GM18505 (cell line): ENCODE data around the gene ACP2.

Source experiments
- ATAC-seq: cut with Tn5 transposase; IDR thresholded peaks from one replicate; pipeline ENCODE4 v1.9.1; 2021; ENCODE audit not compliant: unreplicated experiment
- POLR2A ChIP-seq: IDR thresholded peaks from 4 replicates; pipeline ENCODE4 v1.6.1; 2011; ENCODE audit warnings: borderline replicate concordance; ENCODE audit not compliant: insufficient read depth, insufficient read length; ENCODE audit errors: extremely low read depth

The ACP2 gene

DNA sequence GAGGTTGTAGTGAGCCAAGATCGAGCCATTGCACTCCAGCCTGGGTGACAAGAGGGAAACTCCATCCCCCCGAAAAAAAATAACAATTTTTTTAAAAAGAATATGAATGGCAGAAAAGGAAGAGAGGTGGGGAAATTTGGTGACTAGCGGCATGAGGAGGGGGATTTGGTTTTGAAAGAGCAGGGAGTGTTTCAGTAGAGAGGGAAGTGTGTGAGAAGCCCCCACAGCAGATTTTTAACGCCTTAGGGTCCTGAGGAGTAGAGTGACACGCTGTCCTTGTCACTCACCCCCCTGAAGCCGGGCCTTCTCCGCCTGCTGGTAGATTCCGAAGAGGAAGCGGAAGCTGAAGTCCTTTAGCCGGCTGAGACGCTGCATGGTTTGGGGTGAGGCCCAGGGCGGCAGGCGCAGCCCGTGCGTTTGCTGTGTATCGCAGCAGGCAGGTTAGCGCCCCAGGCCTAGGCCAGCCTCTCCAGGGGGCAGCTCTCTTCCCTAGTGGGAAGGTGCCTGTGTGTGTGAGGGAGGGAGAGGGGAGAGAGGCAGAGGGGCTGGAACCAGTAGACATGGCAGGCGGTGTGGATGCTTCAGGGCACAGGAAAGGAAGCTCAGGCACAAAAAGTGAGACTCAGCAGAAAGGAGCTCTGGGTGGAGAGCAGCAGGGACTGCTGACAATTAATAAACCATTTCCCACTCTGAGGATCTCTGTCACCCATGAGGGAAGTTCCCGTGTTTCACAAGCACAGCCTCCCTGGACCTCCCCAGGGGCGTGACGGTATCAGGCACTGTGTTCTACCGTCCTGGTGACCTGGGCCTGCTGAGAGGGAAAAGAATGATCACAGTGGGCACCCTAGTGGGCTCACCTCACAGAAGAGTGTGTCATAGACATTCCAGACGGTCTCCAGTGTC, 3.9 kb downstream of the ACP2 start:
- no peak for TF ChIP-seq POLR2A
- ATAC-seq = no peak

DNA sequence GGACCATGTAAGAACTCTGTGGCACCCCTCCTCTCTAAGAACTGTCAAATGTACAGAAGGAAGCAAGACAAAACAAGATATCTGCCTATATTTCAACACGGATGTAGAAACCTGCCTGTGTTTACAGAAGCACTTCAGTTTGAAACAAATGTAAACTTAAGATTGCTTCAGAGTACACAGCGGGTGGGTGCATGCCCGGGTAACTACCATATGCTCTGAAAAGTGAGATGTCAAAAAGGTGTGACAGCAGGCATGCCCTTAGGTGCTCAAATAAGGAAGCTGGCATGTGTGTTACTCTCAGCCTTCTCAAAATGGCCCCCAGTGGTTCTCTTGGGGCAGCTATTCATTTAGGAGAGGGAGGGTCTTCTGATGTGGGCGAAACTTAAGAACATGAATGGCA, 5.2 kb downstream of the ACP2 start:
- TF ChIP-seq POLR2A = no peak
- no peak for ATAC-seq

DNA sequence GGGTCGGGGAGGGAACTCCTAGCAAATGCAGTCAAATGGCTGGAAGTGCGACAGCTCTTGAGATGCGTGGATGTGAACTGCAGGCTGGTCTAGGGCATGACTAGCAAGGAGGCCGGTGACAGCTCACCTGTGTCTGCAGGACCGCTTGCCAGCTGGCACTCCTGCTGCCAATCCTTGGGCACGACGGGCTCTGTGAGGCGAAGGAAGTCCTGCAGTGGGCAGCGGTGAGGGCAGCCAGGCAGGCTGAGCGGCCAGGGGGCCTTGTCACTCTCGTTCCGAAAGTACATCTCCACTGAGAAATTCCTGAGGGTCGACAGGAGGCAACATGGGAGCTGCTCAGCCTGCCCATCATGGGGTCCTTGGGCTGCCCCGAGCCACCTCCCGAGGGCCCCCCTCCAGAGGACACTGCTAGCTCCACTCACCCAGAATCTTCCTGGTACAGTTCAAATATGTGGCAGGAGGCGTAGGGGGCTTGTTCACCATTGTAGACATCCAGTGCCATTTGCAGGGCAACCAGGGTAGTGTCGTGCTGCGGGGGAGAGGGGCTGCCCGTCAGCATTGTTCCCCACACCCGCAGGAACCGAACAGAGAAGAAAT, 5.9 kb downstream of the ACP2 start:
- ATAC-seq = no peak
- peak; percentile 16 for TF ChIP-seq POLR2A

DNA sequence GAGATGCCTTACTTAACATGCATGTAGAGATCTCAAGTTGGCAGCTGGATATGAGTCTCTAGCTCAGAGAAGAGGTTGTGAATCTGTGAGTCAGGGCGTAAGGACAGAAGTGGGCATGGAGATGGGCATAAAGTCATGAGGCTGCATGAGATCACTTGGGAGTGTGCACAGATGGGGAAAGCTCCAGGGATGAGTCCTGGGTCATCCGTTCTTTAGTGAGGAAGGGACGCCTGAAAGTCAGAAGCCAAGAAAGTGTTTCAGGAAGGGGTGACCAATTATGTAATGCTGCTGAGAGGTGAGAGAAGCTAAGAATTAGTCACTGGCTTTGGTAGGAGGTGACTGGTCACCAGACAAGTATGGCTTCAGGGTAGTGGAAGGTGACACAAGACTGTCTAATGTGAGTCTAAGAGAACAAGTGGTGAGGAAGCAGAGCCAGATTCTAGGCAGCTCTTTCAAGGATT, 6.7 kb downstream of the ACP2 start:
- TF ChIP-seq POLR2A = no peak
- ATAC-seq = no peak

DNA sequence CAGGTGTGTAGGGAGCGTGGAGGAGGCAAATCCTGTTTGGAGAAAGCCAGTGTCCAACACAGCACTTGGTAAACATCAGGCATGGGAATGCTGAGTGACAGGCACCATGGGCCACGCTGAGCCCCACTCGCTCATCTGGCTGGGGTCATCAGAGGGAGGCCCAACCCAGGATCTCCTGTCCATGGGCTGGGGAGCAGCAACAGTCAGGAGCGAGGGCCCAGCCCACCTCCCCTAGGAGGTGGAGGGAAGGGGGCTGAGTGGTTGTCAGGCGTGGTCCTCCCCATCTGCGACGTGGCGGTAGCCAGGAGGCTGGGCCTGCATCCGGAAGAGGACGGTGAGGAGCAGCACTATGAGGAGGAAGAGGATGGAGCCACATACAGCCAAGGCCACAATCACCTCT, 8.8 kb downstream of the ACP2 start:
- TF ChIP-seq POLR2A = no peak
- ATAC-seq = no peak

DNA sequence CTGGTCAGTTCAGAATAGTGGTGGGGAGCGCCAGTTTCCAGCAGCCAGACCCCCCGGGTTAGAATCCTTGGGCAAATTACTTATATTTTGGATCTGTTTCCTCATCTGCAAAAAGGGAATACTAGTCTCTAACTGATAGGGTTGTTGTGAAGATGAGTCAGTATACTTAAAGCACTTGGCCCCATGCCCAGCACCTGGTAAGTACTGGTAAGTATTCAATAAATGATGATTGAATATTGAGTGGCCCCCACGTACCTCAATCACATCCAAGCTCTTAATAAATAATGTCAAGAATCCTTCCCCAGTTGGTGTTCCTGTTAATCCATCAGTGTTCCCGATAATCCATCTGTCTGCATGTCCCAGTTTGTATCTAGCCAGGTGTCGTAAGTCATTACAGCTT, 12.1 kb downstream of the ACP2 start:
- no peak for ATAC-seq
- no peak for TF ChIP-seq POLR2A

DNA sequence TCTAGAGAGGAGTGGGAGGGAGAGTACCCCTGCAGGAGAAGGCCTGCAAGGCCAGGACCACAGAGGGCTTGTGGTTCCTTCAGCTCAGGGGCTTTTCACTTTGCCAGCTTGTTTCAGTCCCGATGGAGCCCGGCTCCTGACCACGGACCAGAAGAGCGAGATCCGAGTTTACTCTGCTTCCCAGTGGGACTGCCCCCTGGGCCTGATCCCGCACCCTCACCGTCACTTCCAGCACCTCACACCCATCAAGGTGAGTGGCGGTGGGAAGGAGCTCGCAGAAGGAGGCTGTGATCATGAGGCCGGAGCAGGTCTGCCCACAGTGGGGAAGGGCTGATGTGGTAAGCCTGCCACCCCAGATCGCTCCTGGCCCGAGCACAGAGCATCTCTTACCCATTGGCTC, 13.5 kb downstream of the ACP2 start:
- ATAC-seq = no peak

DNA sequence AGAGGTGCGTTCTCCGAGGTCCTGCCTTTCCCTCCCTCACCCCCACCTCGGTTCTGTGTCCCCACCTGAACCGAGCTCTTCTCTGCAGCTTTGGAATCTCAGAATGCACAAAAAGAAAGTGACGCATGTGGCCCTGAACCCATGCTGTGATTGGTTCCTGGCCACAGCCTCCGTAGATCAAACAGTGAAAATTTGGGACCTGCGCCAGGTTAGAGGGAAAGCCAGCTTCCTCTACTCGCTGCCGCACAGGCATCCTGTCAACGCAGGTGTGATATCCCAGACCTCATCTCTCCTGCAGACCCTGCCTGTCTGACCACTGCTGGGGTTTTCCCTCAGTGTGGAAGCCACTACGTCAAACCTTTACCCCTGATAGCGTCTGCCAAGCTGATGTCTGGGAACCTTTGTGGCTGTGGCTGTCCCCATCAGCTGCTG, 13.9 kb downstream of the ACP2 start:
- no peak for TF ChIP-seq POLR2A
- ATAC-seq = no peak

More for the DNA sequence above, 13.5 kb downstream of the ACP2 start:
- no peak for TF ChIP-seq POLR2A

DNA sequence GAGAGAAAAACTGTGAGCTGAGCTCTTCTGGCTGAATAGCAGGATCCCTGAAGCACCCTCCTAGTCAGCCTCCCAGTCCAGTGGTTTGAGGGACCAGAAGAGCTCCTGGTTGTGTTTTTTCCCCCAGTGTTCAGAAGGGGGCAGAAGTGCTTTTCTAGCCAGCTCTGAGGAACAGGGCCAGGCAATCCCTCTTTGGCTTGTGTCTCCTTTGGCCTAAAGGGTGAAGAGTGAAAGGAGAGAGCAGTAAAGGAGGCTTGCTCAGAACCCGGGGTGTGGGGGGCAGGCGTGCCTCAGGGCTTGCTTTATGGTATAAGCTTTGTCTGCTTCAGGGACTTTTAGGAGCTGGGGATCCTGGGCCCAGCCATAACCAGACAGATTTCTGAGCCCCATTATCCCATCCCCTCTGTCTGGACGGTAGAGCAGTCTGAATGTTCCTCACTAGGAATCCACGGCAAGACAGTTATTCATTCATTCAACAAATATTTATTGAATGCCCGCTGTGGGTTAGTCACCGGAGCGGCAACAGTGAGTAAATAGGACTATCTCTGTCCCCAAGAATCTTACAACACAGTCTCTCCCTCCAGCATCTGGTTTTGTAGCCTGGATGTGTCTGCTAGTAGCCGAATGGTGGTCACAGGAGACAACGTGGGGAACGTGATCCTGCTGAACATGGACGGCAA, 14.5 kb downstream of the ACP2 start:
- no peak for ATAC-seq
- no peak for TF ChIP-seq POLR2A

DNA sequence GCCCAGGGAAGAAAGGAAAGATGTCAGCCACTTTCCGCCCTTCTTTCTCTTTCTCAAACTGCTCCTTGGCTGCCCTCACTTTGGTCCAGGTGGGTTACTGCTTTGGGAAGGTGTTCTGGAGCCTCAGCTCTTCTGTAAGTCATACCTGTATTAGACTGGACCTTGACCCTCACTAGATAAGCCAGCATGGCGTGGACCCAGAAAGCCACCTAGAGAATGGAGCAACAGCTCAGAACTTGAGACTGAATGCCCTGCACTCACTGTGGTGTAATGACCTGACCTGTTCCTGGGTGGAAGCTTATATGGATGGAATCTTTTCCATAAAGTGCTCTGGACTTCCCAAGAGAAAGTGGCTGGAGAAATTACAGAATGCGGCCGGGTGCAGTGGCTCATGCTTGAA, 15.6 kb downstream of the ACP2 start:
- ATAC-seq = no peak

DNA sequence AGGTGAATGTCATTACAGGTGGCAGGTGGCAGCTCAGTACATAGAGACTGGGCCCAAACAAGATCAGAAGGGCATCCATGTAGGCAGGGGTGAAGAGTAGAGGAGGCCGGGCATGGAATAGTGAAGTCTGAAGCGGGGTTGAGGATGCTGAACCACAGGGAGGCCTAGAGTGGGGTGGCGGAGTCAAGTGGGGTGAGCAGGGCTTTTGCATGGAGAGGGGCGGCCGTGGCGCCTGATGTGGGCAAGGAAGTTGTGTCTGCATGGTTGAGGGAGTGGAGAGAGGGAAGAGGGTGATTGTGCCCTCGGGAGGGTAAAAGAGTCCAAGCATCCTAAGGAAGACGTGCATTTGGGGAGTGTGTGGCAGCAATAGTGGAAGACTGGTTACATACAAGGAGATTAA, 19.5 kb downstream of the ACP2 start:
- TF ChIP-seq POLR2A = no peak
- no peak for ATAC-seq

More for the DNA sequence above, 15.6 kb downstream of the ACP2 start:
- no peak for TF ChIP-seq POLR2A

DNA sequence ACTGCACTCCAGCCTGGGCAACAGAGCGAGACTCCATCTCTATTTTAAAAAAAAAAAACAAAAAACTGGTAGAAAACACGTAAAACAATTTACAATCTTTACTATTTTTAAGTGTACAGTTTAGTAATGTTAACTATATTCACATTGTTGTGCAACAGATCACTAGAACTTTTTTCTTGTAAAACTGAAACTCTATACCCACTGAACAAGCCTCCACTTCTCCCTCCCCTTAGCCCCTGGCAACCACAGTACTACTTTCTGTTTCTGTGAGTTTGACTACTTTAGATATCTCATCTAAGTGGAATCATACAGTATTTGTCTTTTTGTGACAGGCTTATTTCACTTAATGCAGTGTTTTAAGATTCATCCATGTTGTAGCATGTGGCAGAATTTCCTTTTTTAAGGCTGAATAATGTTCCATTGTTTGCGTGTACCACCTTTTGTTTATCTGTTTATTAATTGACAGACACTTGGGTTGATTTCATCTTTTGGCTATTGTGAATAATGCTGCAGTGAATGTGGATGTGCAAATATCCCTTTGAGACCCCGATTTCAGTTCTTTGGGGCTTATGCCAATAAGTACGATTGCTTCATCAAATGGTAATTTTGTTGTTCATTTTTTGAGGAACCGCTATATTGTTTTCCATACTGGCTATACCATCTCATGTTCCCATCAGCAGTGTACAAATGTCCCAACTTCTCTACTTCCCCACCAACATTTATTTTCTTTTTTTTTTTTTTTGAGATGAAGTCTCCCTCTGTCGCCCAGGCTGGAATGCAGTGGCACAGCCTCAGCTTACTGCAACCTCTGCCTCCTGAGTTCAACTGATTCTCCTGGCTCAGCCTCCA, 22.8 kb downstream of the ACP2 start:
- ATAC-seq = no peak
- TF ChIP-seq POLR2A = no peak

DNA sequence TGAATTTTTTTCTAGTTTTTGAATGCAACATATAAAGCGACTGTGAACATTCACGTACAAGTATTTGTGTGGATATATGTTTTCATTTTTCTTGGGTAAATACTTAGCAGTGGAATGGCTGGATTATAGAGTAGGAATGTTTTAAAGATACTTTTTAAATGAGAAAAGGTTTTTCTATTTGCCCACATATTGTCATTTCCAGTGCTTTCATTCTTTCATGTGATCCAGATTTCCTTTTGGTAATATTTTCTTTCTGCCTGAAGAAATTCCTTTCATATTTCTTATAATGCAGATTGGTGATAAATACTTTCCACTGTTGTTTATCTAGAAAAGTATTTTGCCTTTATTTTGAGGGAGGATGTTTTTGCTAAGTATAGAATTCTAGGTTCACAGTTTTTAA, 25.9 kb downstream of the ACP2 start:
- ATAC-seq = no peak
- no peak for TF ChIP-seq POLR2A

DNA sequence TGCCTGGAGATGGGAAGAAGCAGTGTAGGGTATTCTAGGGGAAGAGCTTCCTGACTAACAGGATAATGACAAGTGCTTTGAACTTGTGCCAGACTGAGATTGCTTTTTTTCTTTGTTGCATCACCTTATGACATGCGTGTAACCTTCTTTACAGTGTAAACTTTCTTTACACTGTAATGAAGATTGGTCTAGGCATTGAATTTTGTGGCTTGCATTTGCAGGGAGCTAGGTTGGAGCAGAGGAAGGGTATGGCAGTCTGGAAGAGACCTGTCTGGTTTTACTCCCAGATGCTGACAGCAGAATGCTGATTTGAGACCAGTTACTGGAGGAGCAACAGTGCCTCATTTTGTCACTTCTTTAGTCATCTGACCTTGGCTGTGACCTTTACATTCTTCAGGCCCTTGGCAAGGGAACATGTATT, 28.2 kb downstream of the ACP2 start:
- TF ChIP-seq POLR2A = no peak
- no peak for ATAC-seq
